Transverse colon (tissue), 4 donors: ENCODE results near the gene CSNK2A1. TPM values are rescaled to one million over a fixed set of nuclear protein-coding genes. Genes with fewer than 3 reads are reported as not detected.

Experiments
- DNase-seq: peaks from one replicate; pipeline ENCODE4 v3.0.0-alpha.2; 2019
- H3K27ac ChIP-seq, 4 donors: fragments of 200-600 bp; sonication (generic); 2 replicates each; pipeline ENCODE4 v1.5.1; 2016 to 2018; ENCODE audit warnings: inconsistent platforms in 4 of 4
- H3K27me3 ChIP-seq: fragments of 200-600 bp; sonication (generic); 2 replicates; pipeline ENCODE4 v1.5.1; 2017; ENCODE audit warnings: inconsistent platforms
- H3K36me3 ChIP-seq, 4 donors: fragments of 200-600 bp; sonication (generic); 2 replicates each; pipeline ENCODE4 v1.5.1; 2017 to 2019; ENCODE audit warnings: inconsistent platforms in 4 of 4
- H3K4me1 ChIP-seq, 4 donors: fragments of 200-600 bp; sonication (generic); 2 replicates each; pipeline ENCODE4 v1.5.1; 2017 to 2020; ENCODE audit warnings: inconsistent platforms in 4 of 4
- H3K4me3 ChIP-seq, 4 donors: fragments of 200-600 bp; sonication (generic); 1 replicate in 1 of 4; 2 replicates in 3 of 4; pipeline versions ENCODE4 v1.5.1 to v1.6.1; 2017 to 2019; ENCODE audit warnings: inconsistent platforms in 4 of 4
- H3K9me3 ChIP-seq, 2 donors: fragments of 200-600 bp; sonication (generic); 2 replicates each; pipeline ENCODE4 v1.5.1; 2017 to 2019; ENCODE audit warnings: inconsistent platforms in 2 of 2
- EP300 ChIP-seq: sonication (generic); formaldehyde crosslinking; IDR thresholded peaks from one replicate; pipeline ENCODE4 v1.6.1; 2017; ENCODE audit warnings: antibody characterized with exemption, low read depth
- POLR2A ChIP-seq: fragments of 450-650 bp; IDR thresholded peaks from one replicate; pipeline ENCODE4 v1.6.1; 2016; ENCODE audit warnings: antibody characterized with exemption, mild to moderate bottlenecking, moderate library complexity
- POLR2AphosphoS5 ChIP-seq, 3 donors: sonication (generic); formaldehyde crosslinking; IDR thresholded peaks; one replicate each; pipeline ENCODE4 v1.6.1; 2016; ENCODE audit warnings: antibody characterized with exemption in 3 of 3
- WGBS, 2 donors: methylation state at CpG; one replicate each; pipeline ENCODE4 v1.1.5; 2018; ENCODE audit warnings: low coverage in 1 of 2; 5-methylcytosine and 5-hydroxymethylcytosine counted together
- in situ Hi-C, 4 donors: fragments of 200-750 bp; cut with MboI; loops; one replicate each; pipeline versions ENCODE4 v1.15.0 to v1.15.1; 2017; ENCODE audit warnings: low sequenced_read_pairs in 3 of 4, low pct_ligation_motif_present in 1 of 4, low pct_unique_long_range_greater_than_20kb in 1 of 4
- intact Hi-C: fragments of 100-400 bp; cut with DNase I; formaldehyde crosslinking; loops from one replicate; pipeline ENCODE4 v1.15.1; 2023; ENCODE audit warnings: low total_unique reads
- total RNA-seq, 4 donors: library from RNA; depleted of rRNA; stranded (reverse); fragments of >200 nt; gene quantifications; one replicate each; pipeline ENCODE4 v1.1.0, GENCODE V29; 2016
- TF ChIP-seq, protein P1 (sequence below), 5 experiments: fragments of 200-600 bp in 3 of 5; fragments of 450-650 bp in 2 of 5; sonication (generic) in 3 of 5; IDR thresholded peaks; 1 replicate in 2 of 5; 2 replicates in 3 of 5; pipeline ENCODE4 v1.5.1; 2016 to 2017; ENCODE audit warnings: antibody characterized with exemption in 5 of 5, inconsistent platforms in 3 of 5, mild to moderate bottlenecking in 2 of 5, moderate library complexity in 1 of 5

Gene CSNK2A1
- total RNA-seq = 100 to 1,000 TPM in 1 of 4 donors, 10 to 100 TPM in 3; 76.7 to 100 (median 82.6) TPM

DNA sequence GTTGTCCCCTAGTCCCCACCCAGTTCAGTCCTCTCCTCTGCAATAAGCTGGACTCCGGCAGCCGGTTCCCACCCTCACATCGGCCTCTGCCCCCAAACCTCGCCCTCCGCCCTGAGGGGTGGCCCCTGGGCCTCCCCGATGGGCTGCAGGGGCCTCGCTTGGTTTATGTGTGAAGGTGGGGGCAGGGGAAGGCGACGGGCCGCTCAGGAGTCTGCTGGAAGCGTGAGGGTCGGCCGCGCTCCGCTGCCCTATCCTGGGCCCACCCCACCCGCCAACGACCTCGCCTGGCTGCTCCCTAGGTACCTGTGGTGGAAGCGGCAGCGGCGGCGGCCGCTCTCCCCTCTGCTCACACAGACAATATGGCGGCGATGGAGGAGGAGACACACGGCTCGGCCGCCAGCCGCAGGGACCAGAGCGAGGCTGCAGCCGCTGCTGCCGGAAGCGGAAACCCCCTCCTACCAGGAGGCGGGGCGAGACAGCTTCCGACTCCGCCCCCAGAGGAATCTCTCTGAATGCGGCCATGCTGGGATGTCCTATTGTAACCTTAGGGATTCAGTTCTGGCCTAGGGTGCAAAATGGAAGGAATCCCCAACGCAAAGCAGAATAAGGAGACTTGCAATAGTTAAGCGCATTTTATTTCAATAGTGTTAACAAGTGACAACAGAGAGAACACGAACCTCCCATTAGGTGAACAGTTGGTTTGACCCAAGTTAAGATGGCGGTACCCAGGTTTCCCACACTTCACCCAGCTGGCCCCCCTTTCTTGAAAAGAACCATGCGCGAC, at the start of gene CSNK2A1:
TSS of gene CSNK2A1 (minus strand) at position 422 of the 784 bp plus-strand sequence. CDS start 35,239 bp downstream, outside the sequence.
- in situ Hi-C loops = no loop called here
- Histone ChIP-seq H3K4me3 (peak within 1 kb of the TSS; percentile 56 to 99 (median 95)), H3K27ac (peak within 1 kb of the TSS; percentile 87 to 95 (median 92)), H3K9me3 (no peaks in the 10 kb centered on the region), H3K4me1 (peaks cover 7 to 47% (median 32%) of the 10 kb centered on the region in 4 donors), H3K27me3 (no peaks in the 10 kb centered on the region), H3K36me3 (no peaks in the 10 kb centered on the region)
- DNase-seq = peak; percentile 96
- TF ChIP-seq POLR2AphosphoS5 (IDR thresholded peaks at IDR 0.05) (peak; percentile 91 to 96 (median 93)), EP300 (no peak), POLR2A (peak; percentile 88)
- WGBS, 2 donors = 1 to 8% methylated on average over 2 to 37 of the region's 44 CpGs
- intact Hi-C loops = no loop called here

DNA sequence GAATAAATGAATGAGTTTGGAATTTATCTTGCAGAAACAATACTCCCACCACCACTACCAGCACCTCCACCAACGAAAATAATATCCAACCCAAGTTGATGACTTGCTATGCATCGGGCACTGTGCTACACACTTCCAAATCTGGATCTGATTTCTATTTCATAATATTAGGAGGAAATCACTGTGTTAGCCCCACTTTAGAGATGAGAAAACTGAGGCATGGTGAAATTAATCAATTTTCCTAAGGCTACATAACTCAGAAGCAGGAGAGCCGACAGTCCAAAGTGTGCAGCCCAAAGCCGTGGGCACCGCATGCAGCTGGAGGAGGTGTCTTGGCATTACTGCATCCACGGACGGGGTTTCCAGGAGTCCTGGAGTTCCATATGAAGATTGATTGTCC, 48.9 kb upstream of the CSNK2A1 start:
- Histone ChIP-seq H3K27ac (no peak overlapping the region), H3K27me3 (no peaks in the 10 kb centered on the region), H3K9me3 (no peaks in the 10 kb centered on the region), H3K4me3 (no peak overlapping the region), H3K36me3 (no peaks in the 10 kb centered on the region), H3K4me1 (no peaks in the 10 kb centered on the region)
- TF ChIP-seq, protein P1, sequence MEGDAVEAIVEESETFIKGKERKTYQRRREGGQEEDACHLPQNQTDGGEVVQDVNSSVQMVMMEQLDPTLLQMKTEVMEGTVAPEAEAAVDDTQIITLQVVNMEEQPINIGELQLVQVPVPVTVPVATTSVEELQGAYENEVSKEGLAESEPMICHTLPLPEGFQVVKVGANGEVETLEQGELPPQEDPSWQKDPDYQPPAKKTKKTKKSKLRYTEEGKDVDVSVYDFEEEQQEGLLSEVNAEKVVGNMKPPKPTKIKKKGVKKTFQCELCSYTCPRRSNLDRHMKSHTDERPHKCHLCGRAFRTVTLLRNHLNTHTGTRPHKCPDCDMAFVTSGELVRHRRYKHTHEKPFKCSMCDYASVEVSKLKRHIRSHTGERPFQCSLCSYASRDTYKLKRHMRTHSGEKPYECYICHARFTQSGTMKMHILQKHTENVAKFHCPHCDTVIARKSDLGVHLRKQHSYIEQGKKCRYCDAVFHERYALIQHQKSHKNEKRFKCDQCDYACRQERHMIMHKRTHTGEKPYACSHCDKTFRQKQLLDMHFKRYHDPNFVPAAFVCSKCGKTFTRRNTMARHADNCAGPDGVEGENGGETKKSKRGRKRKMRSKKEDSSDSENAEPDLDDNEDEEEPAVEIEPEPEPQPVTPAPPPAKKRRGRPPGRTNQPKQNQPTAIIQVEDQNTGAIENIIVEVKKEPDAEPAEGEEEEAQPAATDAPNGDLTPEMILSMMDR (IDR thresholded peaks at IDR 0.05) = no peak
- TF ChIP-seq POLR2AphosphoS5 (IDR thresholded peaks at IDR 0.05) (no peak), POLR2A (no peak), EP300 (no peak)
- intact Hi-C loops (no loop called here), in situ Hi-C loops (no loop called here)
- no peak for DNase-seq
- 81 to 92% methylated on average over 5 to 7 of the region's 7 CpGs for WGBS, 2 donors

DNA sequence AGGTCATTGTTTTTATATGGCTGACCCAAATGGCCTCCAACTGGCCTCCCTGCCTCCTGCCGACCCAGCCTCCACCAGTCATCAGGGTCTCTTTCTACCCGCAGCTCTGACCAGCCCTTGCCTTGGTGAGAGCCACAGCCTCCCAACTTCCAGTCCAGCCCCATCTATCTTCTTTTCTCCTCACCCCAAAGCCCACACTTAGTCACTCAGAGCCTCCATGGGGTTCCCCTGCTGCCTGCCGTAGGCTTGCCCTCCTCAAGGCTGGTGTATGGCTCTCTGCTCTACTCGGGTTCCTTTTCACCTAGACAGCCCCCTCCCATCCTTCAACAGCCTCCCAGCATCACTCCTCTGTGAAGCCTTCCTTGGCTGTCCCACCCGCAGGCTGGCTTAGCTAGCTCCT, 48.4 kb upstream of the CSNK2A1 start:
- Histone ChIP-seq H3K36me3 (no peaks in the 10 kb centered on the region), H3K4me3 (no peak overlapping the region), H3K27ac (no peak overlapping the region), H3K27me3 (no peaks in the 10 kb centered on the region), H3K9me3 (no peaks in the 10 kb centered on the region), H3K4me1 (no peaks in the 10 kb centered on the region)
- TF ChIP-seq POLR2AphosphoS5 (IDR thresholded peaks at IDR 0.05) (no peak), EP300 (no peak)
- DNase-seq = no peak
- intact Hi-C loops = no loop called here
- WGBS, 2 donors = 52 to 65% methylated on average over 3 to 5 of the region's 5 CpGs
- in situ Hi-C loops = no loop called here

DNA sequence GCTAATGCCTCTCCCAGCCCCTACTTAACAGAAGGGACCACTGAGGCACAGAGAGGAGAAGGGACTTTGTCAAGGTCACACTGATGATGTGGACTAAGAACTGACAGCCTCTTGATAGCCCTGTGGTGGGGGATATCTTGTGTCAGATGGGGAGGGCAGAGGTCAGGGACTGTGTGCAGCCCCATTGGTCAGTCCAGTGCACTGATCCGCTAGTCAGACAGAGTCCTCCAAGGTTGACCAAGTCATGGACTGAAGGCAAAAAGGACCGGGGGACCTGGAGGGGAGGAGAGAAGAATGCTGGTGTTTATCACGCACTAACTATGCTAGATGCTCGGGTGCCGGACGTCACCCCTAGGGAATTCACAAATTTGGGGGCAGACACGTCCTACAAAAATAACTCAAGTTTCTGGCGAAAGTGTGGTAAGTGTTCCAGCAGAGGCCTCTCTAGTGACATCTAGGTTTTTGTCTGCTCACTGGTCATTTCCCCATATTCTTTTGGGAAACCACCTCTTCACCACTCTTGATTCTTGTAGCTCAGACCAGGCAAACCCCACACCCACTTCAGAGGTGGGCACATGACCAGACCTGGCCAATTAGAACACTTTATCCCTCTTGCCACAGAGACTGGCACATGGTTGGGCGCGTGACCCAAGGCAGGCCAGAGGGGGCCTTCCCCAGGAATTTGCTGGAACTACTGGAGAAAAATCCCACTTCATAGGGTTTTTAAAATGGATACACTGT, 45.5 kb upstream of the CSNK2A1 start:
- no peak for DNase-seq

More for the DNA sequence above, 45.5 kb upstream of the CSNK2A1 start:
- no peak overlapping the region for H3K27ac ChIP-seq
- H3K9me3 ChIP-seq = no peaks in the 10 kb centered on the region
- no peak overlapping the region for H3K4me3 ChIP-seq
- intact Hi-C loops (no loop called here), in situ Hi-C loops (no loop called here)
- H3K27me3 ChIP-seq = peaks cover 9% of the 10 kb centered on the region
- no peaks in the 10 kb centered on the region for H3K36me3 ChIP-seq
- no peaks in the 10 kb centered on the region for H3K4me1 ChIP-seq
- 74 to 84% methylated on average over 6 to 10 of the region's 10 CpGs for WGBS, 2 donors
- TF ChIP-seq POLR2A = no peak
- TF ChIP-seq POLR2AphosphoS5 (IDR thresholded peaks at IDR 0.05) = no peak
- TF ChIP-seq, protein P1 (IDR thresholded peaks at IDR 0.05) = no peak
- no peak for TF ChIP-seq EP300
